Gastroesophageal sphincter (tissue), 4 donors: ENCODE results near the gene CCL25. TPM values are rescaled to one million over a fixed set of nuclear protein-coding genes. Genes with fewer than 3 reads are reported as not detected.
"Not testable (repeated sequence)": the region's sequence is repeated elsewhere in the genome, so short reads cannot be mapped to it uniquely, and the experiment has no call there.

Experiments
- ATAC-seq: fragments of 150-250 bp; one replicate; pipeline ENCODE4 v1.9.1; 2016; ENCODE audit warnings: mild to moderate bottlenecking, moderate library complexity
- H3K27ac ChIP-seq, 4 donors: fragments of 200-600 bp; sonication (generic) in 3 of 4; 1 replicate in 3 of 4; 2 replicates in 1 of 4; pipeline ENCODE4 v1.5.1; 2016 to 2019
- H3K27me3 ChIP-seq: fragments of 200-600 bp; sonication (generic); one replicate; pipeline ENCODE4 v1.5.1; 2019
- H3K36me3 ChIP-seq, 2 donors: fragments of 200-600 bp; sonication (generic); one replicate each; pipeline ENCODE4 v1.5.1; 2019; ENCODE audit warnings: control low read depth in 1 of 2
- H3K4me1 ChIP-seq, 3 donors: fragments of 200-600 bp; sonication (generic); 1 replicate in 2 of 3; 2 replicates in 1 of 3; pipeline ENCODE4 v1.5.1; 2016 to 2019; ENCODE audit warnings: control low read depth in 2 of 3
- H3K4me3 ChIP-seq, 2 donors: fragments of 200-600 bp; sonication (generic); one replicate each; pipeline ENCODE4 v1.5.1; 2019; ENCODE audit warnings: mild to moderate bottlenecking in 1 of 2, moderate library complexity in 1 of 2
- H3K9me3 ChIP-seq, 3 donors: fragments of 200-600 bp; sonication (generic); one replicate each; pipeline ENCODE4 v1.5.1; 2017 to 2019; ENCODE audit warnings: control low read depth in 2 of 3
- EP300 ChIP-seq: sonication (generic); formaldehyde crosslinking; IDR thresholded peaks from one replicate; pipeline ENCODE4 v1.6.1; 2017; ENCODE audit warnings: antibody characterized with exemption, mild to moderate bottlenecking
- POLR2A ChIP-seq, 2 donors: fragments of 450-650 bp; IDR thresholded peaks; one replicate each; pipeline ENCODE4 v1.6.1; 2017; ENCODE audit warnings: antibody characterized with exemption in 2 of 2, mild to moderate bottlenecking in 2 of 2, moderate library complexity in 1 of 2
- POLR2AphosphoS5 ChIP-seq: sonication (generic); formaldehyde crosslinking; IDR thresholded peaks from one replicate; pipeline ENCODE4 v1.6.1; 2017; ENCODE audit warnings: antibody characterized with exemption
- WGBS, 2 donors: methylation state at CpG; one replicate each; pipeline ENCODE4 v1.1.5; 2018; ENCODE audit warnings: low coverage in 1 of 2; 5-methylcytosine and 5-hydroxymethylcytosine counted together
- total RNA-seq, 4 donors: library from RNA; depleted of rRNA; stranded (reverse); fragments of >200 nt; gene quantifications; one replicate each; pipeline ENCODE4 v1.1.0, GENCODE V29; 2016
- TF ChIP-seq, protein P1 (sequence below), 4 experiments: fragments of 200-600 bp in 2 of 4; fragments of 450-650 bp in 2 of 4; sonication (generic) in 1 of 4; IDR thresholded peaks; one replicate each; pipeline ENCODE4 v1.5.1; 2017 to 2019; ENCODE audit warnings: antibody characterized with exemption in 4 of 4, mild to moderate bottlenecking in 2 of 4, moderate library complexity in 2 of 4

Gene CCL25
- total RNA-seq, 4 donors from 2014 or later: not detected

DNA sequence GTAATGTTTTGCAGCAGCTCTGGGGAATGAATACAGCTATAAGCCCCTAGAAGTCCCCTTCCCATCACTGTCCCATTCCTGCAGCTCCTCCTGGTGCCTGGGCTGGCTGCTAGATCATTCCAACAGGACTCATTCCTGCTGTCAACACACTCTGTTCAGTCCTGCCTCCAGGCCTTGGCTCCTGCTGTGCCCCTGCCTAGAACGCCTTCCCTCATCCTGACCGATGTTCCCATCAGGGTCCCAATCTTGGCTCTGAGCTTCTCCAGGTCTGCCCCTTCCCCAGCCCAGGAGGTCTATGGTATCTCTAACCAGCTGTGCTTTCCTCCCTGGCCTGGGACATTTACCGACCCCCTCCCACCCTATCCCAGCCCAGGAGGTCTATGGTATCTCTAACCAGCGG is 48.8 kb downstream of the CCL25 start:
- Histone ChIP-seq H3K27ac (no peak overlapping the region), H3K4me3 (no peak overlapping the region), H3K27me3 (peaks cover 13% of the 10 kb centered on the region), H3K4me1 (no peaks in the 10 kb centered on the region), H3K36me3 (no peaks in the 10 kb centered on the region), H3K9me3 (peaks cover 0 to 14% (median 0%) of the 10 kb centered on the region in 3 donors)
- ATAC-seq: no peak
- WGBS, 2 donors: 93 to 100% methylated on average over 3 of the region's 4 CpGs
- TF ChIP-seq POLR2AphosphoS5 (no peak), EP300 (no peak), POLR2A (IDR thresholded peaks at IDR 0.05) (no peak)
- TF ChIP-seq, protein P1, sequence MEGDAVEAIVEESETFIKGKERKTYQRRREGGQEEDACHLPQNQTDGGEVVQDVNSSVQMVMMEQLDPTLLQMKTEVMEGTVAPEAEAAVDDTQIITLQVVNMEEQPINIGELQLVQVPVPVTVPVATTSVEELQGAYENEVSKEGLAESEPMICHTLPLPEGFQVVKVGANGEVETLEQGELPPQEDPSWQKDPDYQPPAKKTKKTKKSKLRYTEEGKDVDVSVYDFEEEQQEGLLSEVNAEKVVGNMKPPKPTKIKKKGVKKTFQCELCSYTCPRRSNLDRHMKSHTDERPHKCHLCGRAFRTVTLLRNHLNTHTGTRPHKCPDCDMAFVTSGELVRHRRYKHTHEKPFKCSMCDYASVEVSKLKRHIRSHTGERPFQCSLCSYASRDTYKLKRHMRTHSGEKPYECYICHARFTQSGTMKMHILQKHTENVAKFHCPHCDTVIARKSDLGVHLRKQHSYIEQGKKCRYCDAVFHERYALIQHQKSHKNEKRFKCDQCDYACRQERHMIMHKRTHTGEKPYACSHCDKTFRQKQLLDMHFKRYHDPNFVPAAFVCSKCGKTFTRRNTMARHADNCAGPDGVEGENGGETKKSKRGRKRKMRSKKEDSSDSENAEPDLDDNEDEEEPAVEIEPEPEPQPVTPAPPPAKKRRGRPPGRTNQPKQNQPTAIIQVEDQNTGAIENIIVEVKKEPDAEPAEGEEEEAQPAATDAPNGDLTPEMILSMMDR (IDR thresholded peaks at IDR 0.05): no peak

DNA sequence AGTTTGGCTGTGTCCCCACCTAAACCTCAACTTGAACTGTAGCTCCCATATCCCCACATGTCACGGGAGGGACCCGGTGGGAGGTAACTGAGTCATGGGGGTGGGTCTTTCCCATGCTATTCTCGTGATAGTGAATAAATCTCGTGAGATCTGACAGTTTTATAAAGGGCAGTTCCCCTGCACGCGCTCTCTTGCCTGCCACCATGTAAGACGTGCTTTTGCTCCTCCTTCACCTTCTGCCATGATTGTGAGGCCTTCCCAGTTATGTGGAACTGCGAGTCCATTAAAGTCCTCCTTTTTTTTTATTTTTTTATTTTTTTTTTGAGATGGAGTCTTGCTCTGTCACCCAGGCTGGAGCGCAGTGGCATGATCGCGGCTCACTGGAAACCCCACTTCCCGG is 49.4 kb downstream of the CCL25 start:
- not testable (repeated sequence) for H3K27ac ChIP-seq, H3K9me3 ChIP-seq, ATAC-seq, H3K36me3 ChIP-seq, H3K4me1 ChIP-seq, H3K4me3 ChIP-seq
- WGBS, 2 donors: 81 to 87% methylated on average over 5 to 12 of the region's 12 CpGs
- H3K27me3 ChIP-seq: peaks cover 13% of the 10 kb centered on the region

DNA sequence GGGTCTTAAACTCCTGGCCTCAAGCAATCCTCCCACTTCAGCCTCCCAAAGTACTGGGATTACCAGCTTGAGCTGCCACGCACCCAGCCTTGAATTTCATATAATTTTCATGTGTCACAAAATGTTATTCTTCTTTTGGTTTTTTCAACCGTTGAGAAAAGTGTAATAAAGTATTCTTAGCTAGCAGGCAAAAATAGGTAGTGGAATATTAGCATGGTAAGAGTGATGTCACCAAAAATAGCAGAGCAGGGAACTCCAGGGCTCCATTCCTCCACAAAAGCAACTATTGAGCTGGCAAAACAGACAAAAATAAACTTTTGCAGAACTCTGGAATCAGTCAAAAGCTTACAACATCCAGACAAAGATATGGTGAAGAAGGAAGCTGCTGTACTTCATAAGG is 52.9 kb downstream of the CCL25 start:
- WGBS, 2 donors: 44 to 80% methylated on average over 2 of the region's 2 CpGs
- Histone ChIP-seq H3K4me1 (no peaks in the 10 kb centered on the region), H3K27me3 (peaks cover 23% of the 10 kb centered on the region), H3K9me3 (no peaks in the 10 kb centered on the region), H3K4me3 (no peak overlapping the region), H3K27ac (no peak overlapping the region), H3K36me3 (no peaks in the 10 kb centered on the region)
- TF ChIP-seq, protein P1 (IDR thresholded peaks at IDR 0.05): no peak
- TF ChIP-seq POLR2A (IDR thresholded peaks at IDR 0.05) (no peak), EP300 (no peak), POLR2AphosphoS5 (no peak)
- no peak for ATAC-seq

DNA sequence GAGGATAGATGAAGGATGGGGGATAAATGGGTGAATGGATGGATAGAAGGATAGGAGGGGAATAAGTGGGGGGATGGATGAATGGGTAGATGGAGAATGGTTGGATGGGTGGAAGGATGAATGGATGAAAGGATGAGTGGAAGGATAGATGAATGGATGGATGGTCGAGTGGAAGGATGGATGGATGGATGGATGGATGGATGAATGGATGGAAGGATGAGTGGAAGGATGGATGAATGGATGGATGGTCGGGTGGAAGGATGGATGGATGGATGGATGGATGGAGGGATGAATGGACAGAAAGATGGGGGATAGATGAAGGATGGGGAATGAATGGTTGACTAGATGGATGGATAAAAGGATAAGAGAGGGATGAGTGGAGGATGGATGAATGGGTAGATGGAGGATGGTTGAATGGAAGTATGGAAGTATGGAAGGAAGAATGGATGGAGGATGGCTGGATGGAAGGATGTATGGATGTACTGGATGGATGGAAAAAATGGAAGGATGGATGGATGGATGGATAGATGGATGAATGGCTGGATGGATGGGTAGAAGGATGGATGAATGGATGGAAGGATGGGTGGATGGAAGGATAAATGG is 54.8 kb downstream of the CCL25 start:
- 83 to 86% methylated on average over 2 of the region's 2 CpGs for WGBS, 2 donors
- H3K4me1 ChIP-seq: no peaks in the 10 kb centered on the region
- no peak for ATAC-seq
- TF ChIP-seq POLR2A (IDR thresholded peaks at IDR 0.05) (no peak), POLR2AphosphoS5 (no peak), EP300 (no peak)
- TF ChIP-seq, protein P1 (IDR thresholded peaks at IDR 0.05): no peak
- H3K4me3 ChIP-seq: no peak overlapping the region
- no peaks in the 10 kb centered on the region for H3K36me3 ChIP-seq
- no peak overlapping the region for H3K27ac ChIP-seq
- no peaks in the 10 kb centered on the region for H3K9me3 ChIP-seq
- peaks cover 24% of the 10 kb centered on the region for H3K27me3 ChIP-seq

DNA sequence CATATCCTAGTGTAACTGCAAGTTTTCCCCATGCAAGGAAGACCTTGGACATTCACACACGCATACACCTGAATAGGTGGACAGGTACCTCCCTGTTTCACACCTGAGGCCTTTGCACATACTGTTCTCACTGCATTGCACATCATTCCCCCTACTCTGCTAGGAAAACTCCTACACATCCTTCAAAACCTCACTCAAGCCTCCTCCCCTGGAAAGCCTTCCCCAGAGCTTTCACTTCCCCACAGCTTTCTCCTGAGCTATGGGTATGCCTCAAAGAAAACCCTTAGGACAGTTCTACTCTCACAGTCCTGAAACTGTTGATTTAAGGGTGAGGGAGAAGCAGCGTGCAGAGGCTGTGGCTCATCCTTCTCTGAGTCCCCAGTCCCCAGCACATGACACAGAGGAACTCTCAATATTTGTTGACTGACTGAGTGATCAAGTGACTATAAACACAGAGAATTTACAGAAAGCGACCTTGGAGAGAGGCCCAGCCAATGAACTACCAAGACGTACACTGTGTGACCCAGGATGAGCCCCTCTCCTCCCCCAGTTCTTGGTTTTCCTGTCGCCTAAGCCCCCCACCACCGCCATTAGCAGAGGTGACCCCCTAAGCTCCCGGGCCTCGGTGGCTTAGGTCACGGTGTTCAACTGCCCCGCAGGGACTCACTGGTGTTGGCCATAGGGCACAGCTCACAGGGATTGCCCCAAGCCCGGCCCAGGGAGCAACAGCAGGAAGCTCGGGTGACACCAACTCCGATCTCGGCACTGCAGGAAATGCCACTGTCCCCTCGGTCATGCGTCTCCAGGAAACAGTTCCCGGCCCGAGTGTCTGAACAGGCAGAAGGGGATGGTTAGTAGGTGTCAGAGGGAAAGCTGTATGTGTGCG is 56.2 kb downstream of the CCL25 start:
- H3K27me3 ChIP-seq: peaks cover 17% of the 10 kb centered on the region
- no peaks in the 10 kb centered on the region for H3K4me1 ChIP-seq
- H3K4me3 ChIP-seq: no peak overlapping the region
- ATAC-seq: no peak
- H3K27ac ChIP-seq: no peak overlapping the region
- H3K9me3 ChIP-seq: no peaks in the 10 kb centered on the region
- 66 to 83% methylated on average over 3 to 8 of the region's 19 CpGs for WGBS, 2 donors
- no peak for TF ChIP-seq POLR2A (IDR thresholded peaks at IDR 0.05)
- TF ChIP-seq POLR2AphosphoS5: no peak
- TF ChIP-seq, protein P1 (IDR thresholded peaks at IDR 0.05): no peak
- no peak for TF ChIP-seq EP300
- no peaks in the 10 kb centered on the region for H3K36me3 ChIP-seq
